GM21390 (cell line): ENCODE data around the gene SH3YL1.
A peak's percentile ranks its signal among the peaks of the same experiment; 100 is the strongest.

Experiments used
- ATAC-seq: cut with Tn5 transposase; IDR thresholded peaks from one replicate; pipeline ENCODE4 v1.9.1; 2021; ENCODE audit not compliant: unreplicated experiment

The SH3YL1 gene, protein sequence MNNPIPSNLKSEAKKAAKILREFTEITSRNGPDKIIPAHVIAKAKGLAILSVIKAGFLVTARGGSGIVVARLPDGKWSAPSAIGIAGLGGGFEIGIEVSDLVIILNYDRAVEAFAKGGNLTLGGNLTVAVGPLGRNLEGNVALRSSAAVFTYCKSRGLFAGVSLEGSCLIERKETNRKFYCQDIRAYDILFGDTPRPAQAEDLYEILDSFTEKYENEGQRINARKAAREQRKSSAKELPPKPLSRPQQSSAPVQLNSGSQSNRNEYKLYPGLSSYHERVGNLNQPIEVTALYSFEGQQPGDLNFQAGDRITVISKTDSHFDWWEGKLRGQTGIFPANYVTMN

DNA sequence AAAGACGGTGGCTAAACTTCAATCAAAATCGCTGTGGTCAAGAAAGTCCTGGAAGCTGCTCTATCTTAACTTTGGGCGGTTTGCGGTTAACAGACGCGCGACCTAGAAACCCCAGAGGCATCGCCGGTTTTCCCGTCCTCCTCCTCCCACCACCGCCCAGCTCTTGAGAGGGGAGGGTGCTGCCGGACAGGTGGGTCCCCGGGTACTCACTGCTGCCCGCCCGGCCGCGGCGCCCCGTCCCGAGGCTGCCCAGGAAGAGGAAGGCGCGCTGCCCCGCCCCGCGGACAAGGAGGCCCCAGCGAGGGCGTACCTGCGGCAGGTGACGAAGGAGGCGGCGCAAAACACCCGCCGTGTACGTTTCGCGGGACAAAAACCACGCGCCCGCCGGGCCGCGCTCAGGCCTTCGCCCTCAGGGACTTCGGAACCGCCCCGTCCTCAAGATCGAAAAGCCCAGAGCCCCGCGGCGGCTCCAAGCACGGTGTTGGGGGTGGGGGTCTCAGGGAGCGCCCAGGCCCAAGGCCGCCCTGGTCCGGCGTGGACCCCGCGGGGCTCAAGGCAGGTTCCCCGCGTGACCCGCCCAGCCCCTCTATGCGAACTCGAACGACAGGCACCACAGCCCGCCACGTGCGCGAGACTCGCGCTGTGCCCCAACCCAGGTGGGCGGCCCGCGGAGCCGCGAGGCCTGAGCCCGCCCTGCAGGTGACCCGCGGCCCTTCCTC lies at the start of gene SH3YL1:
TSS of gene SH3YL1 (minus strand) at position 259 of the 719 bp plus-strand sequence. CDS start at position 211, 48 bp downstream.
- peak; percentile 26 for ATAC-seq

DNA sequence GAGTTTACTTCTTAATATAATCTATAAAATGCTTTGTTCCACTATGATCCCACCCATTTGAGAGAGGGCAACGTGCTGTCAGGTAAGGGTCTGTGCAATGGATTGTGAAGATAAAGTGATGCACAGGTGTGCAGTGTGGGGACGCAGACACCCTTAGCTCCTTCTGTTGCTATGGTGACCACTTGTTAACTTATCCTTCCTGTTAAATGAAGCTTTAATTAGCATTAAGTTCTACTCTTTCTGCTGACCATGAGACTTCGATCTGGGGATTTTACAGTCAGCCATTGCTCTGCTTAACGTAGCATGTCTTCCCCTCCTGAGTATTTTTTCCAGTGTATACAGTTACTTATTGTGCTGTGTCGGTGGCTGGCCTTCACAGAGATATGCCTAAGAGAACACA lies 47.2 kb upstream of the SH3YL1 start:
- no peak for ATAC-seq

DNA sequence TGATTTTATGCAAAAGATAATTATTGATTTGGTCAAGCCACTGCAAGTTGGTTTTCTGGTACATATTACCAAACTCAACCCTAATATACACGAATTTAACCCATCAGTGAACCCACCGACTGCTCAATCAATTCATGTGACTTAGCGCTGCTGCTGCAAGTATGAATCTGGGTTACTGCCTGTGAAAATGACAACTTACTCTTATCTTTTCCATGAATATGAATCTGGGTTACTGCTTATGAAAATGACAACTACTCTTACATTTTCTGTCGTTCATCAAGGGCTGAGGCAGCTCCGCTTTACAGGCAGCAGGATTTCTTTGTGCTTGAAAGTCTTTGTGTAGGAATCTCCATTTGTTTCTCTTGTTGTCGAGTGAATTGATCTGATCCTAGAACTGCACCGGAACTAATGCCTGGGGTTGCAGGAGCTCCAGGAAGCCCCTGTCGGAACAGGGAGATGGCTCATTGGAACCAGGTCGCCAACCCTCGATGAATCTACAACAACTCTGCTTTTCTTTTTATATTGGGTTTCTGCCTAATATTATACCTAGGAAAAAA lies 46.2 kb upstream of the SH3YL1 start:
- no peak for ATAC-seq

DNA sequence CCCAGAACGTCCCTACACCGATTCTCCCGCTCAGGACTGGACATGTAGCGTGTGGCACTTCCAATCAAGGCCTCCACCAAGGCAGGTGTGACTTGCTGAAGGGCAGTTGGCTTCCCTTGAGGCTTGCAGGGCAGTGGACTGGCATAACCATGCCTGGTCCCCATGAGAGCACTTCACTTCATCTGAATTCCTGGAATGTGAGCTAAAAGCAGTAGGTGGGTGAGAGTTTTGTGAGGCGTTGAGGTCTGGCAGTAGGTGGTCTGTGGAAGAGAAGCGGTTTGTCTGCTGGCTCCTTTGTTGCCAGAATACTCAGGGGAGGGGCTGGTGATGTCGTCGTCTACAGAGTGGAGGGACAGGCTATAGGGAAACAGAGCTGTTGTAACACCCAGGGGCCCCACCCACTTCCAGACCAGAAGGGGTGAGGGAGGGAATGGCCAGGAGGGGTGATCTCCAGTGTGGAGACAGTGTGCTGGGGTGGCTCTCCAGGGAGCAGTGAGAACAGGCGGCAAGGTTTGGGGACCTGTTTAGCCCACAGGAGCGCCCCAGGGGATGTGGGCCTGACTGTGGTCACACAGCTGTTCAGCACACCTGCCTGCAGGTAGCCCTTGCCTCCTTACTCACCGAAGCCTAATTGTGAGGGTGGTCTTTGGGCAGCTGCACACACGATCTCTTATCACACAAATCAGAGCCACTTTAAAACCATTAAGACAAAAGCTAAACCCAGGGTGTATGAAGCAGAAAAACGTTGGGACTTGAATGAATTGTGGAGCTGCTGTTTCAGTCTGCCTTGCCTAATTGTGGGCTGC lies 45.5 kb upstream of the SH3YL1 start:
- no peak for ATAC-seq

DNA sequence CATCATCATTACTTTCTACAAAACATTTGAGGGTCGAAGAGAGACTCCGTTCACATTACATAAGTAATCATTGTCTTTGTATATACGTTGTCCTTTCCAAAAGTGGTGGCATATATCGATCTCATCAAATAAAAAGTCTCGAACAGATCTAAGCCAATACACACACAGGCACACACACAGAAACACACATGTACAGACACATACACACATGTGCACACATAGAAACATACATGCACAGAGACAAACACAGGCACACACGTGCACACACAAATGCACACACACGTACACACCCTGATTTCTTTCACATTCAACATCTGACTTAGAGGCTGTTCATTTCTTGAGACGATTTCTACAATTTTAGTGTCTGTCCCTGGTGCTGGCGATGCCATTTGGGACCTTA lies 41.5 kb upstream of the SH3YL1 start:
- no peak for ATAC-seq

DNA sequence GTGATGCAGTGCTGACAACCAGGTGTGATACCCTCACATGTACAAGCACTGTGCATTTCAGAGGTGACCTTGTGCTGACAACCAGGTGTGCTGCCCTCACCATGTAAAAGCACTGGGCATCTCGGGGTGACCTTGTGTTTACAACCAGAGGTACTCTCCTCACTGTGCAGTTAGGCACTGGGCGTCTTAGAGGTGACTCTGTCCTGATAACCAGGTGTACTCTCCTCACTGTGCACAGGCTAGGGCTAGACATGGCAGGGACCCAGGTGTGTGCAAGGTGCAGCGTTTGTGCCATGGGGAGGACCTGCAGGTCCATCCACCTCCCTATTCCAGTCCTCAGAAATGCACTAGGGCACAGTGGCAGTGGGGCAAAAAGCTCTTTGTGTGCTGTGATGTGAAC lies 32.5 kb upstream of the SH3YL1 start:
- ATAC-seq = no peak

DNA sequence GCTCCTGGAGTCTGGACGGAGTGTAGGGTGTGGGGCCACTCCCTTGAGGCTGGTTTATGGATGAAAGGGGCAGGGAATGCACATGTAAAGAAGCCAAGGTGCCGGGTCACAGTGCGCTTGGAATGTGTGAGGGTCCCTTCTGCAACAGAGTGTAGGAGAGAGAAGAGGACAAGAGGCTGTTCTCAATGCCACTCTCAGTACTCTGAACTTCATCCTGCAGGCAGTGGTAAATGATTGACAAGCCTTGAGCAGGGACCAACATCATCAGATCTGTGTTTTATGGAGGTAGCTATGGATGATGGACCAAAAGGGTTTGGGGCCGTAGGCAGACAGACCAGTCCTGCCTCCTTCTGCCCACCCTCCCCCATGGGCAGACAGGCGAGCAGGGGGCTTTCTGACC lies 31.3 kb upstream of the SH3YL1 start:
- no peak for ATAC-seq

DNA sequence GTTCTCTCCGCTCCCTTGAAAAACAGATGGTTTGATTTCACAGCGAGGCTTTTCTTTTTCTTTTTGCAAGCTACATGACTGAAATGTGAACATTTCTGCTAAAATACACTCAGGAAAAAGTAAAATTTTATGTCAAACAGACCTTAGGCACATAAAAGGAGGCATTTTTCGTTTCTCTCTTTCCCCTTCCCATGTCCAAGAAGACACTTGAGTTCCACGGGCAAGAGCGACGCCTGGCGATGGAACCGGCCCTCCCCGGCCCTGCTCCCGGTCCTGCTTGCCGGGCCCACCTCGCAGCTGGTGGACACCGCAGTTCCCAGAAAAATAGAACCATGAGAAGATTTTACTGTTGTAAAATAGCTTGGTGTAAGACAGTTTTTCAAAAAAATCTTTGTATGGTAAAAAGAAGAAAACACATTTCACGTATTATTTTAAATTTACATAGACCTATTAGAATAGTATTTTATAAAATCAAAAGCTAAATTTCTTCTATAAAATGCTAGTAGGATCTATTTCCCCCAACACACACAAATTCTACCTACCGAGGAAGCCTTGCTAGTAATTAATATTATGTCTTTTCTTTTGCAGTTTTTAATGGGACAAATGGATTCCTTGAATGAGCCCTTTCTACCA lies 26.4 kb upstream of the SH3YL1 start:
- ATAC-seq = no peak

DNA sequence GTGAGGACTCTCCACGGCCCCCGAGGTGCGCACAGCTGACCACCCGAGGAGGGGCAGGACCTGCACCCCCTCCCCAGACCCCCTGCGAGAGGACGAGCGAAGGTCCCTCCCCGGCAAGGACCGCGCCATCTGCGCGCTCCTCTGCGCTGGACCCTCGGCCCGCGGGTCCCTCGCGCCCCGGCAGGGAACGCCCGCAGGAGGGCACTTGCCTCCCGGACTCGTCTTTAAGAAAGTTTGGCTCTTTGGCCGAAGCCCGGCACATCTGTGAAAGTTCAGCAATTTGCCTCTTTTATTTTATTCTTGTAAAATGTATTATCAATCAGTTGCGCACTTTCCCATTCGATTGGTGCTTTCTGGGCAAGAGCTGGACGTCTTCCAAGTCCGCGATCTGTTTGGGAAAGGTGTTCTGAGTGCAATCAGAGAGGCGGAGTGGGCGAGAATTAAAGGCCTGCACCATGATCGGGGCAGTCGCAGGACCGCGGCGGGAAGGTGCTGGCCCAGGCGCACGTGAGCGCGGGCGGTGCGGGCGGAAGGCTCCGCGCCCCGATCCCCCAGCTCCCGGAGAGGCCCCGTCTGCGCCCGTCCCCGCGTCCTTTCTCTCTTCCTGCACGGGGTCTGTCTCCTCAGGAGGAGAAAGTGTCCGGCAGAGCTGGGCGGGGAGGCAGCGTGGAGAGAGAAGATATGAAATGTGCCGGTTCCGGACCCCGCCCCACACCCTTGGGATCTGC lies 25.7 kb upstream of the SH3YL1 start:
- ATAC-seq = no peak

DNA sequence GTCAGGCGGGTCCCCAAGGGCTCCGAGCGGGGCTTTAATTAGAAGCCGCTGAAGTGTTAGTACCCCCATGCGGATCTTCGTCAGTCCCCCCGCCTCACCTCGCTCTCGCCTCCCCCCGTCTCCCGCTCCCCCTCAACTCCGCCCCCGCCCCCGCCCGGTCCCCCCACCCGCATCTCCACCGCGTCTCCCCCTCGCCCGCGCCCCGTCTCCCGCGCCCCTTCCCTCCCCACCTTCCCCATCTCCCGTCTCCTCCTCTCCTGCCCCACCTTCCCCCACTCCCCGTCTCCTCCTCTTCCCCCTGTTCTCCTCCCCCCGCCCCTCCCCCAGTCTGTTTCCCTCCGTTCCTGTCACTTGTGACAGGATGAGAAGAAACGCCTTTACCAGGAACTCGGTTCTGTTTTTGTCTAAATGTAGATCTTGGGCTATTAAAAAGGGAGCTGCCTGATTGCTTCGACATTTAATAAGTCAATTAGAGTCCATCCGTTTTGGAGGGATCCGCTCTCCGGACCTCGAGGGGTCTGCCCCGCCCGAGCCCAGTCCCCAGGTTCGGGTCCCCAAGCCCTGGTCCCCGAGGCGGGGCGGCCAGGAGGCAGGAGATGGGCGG lies 25.0 kb upstream of the SH3YL1 start:
- no peak for ATAC-seq

DNA sequence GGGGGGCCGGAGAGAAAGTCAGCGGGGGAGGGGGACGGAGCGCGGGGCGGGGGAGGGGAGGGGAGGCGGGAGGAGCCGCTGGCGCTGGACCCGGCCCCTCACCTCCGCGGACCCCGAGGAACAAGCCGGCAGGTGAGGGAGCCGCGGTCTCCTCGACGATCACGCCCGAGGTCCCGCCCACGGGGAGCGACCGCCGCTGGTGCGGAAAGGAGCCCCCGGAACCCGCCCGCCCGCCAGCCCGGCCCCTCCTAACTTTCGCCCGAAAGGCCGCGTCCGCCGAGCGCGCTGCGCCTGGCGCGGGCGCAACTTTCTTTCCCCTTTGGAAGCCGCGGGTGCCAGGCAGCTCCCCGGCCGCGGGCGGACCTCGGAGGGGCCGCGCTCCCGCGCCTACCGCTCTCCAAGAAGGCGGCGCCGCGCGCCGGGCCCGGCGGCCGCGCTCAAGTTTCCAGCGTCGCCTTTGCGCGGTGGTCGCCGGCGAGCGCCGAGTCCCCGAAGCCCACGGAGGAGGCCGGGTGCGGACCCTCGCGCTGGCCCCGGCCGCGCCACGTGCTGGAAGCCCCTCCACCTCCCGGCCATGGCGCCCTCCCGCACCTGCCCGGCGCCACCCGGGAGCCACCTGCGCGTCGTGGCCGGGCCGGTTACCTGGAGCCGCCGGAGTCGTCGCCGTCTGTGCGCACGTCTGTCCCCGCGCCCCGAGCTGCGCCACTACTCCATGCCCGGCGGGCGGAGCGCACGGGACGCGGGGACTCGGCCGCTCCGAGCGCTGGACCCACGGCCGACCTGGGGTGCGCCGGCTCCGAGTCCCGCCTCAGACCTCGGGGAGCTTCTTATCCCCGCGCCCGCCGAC lies 24.3 kb upstream of the SH3YL1 start, which contains the start of gene ALKAL2:
TSS of gene ALKAL2 (minus strand) at position 181 of the 847 bp plus-strand sequence. CDS start 256 bp downstream, outside the sequence.
- no peak for ATAC-seq

DNA sequence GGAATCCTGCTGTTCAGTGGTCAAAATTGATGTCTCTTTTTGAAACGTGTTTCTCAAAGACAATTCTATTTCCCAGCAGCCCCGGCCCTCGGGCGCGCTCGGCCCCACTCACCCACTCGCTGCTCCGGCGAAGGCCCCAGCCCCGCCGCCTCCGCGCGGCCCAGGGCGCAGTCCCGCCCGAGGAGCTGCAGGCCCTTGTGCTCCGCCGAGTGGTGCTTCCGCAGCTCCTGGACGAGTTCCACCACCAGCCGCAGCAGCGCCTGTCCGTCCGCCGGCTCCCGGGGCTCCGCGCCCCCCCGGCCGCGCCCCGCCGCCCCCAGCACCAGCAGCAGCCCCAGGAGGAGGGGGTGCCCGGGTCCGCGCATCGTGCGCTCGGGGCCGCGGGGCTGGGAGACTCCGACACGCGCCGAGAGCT lies 23.6 kb upstream of the SH3YL1 start:
- no peak for ATAC-seq

DNA sequence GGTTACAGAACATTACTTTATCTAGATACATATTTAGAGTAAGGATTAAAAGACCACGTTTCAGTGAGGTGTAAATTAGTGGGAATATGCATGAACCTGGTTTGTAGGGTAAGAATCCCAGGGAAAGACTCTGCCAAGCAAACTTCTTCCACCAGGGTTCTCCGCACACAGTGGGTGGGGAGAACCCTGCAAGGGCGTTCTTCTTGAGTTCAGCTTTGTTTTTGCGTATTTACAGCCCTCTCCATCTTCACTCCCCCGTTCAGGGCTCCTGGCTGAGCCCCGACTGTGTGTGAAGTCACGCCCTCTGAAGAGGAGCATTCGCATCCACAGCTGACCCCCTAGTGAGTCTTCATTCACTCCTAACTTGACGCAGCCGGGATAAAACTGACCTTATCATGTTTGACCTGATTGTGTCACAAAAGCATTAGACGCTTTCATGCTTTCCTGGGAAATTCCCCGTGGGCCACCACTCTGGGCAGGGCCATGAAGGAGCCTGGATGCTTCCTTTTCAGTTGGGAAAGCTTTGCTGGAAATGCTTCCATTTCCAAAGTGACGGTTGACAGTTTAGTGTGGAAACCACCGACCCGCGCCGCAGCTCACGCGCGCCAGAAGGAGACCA lies 23.1 kb upstream of the SH3YL1 start:
- no peak for ATAC-seq

DNA sequence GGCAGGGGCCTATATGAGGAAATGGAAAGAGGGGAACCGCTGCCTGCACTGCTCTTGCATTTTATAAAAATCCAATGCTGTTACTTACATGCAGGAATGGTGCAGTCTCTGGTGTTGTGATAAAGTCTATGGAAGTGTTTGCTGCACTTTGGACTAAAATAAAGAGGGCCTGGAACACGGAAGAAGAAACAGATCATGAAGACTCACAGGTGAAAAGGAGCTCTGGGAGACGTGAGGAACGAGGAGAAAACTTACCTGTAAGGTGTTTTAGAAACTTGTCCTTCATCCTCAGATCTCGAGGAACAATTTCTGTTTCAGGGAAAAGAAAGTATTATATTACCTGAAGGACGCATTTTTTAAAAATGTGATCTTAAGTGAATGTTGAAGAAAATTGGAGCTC lies 22.2 kb upstream of the SH3YL1 start:
- no peak for ATAC-seq

DNA sequence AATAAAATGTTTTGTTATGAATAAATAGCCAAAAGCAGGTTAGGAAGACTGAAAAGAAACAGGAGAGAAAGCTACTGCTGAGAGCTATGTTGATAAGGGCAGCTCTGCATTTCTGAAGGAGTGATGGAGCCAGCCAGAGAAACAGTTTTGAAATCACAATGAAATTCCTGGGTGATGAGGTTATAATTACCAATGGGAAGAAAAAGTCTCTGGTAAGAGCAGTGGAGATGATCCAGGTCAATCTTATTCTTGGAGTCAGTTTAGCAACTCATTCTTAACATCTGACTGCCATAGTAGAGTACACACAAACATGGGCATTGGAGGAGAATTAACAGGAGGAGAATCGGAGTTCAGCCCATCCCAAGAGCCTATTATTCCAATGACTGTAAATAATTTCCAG lies 21.7 kb upstream of the SH3YL1 start:
- ATAC-seq = no peak

DNA sequence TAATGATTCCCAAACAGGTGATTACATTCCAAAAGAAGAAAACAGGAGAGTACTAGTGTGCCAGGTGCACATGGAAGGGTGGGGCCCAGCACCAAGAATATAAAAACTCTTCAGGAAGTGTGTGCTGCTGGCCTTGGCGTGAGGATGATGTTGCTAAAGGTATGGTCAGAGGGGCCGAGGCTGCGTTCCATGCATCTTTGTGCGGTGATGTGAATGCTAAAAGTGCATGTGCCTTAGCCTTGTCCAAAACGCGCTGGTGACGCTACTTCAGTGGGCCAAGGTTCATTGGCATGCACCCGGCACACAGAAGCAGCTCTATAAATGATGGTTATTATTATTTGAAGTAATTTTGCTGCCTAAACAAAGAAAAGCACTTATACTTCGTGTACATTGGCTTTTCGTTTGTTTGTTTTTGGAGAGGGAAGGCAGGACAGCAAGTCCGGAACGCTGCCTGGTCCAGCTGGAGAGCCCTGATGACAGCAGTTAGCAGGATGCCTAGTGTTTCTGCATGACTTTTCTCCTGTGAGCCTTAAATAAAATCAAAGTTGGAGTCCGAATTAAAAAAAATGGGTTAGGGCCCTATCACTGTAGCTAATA lies 21.2 kb upstream of the SH3YL1 start:
- no peak for ATAC-seq

DNA sequence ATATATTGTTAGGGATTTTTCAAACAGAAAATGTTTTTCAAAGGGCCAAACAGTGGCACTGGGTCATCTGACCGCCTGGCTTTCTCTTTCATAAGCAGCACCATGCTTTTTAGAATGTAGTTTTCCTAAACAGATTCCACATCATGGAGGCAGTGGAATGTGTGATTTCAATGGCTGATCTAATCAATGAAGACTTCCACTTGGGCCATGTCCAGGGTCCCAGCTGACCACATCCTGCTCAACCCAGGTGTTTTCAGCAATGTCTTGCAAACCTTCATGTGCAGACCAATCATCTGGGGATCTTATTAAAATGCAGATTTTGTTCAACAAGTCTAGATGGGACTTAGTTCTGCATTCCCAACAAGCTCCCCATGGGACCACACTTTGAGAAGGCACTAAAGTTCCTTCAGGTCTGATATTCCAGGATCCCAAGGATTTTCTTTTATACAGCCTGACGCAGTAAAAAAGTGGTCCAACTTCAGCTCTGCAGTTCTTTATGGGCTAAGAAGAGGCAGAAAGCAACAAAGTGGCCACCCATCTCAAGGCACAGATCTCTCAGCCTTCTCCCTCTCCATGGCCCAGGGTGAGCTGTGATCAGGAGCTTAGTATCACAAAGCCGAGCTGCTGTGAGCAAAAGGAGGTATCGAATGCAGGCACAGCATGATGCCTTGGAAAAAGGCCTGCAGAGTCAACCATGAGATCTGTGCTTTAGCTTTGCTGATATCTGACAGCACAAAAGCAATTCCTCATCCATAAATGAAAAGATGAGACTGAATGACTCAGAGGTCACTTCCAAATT lies 20.4 kb upstream of the SH3YL1 start:
- ATAC-seq = no peak
